GM18508 (cell line): ENCODE data around the gene SETD4.

Experiments
- ATAC-seq: cut with Tn5 transposase; IDR thresholded peaks from one replicate; pipeline ENCODE4 v1.9.1; 2021; ENCODE audit warnings: moderate number of reproducible peaks; ENCODE audit not compliant: insufficient read depth, unreplicated experiment

SETD4 gene

DNA sequence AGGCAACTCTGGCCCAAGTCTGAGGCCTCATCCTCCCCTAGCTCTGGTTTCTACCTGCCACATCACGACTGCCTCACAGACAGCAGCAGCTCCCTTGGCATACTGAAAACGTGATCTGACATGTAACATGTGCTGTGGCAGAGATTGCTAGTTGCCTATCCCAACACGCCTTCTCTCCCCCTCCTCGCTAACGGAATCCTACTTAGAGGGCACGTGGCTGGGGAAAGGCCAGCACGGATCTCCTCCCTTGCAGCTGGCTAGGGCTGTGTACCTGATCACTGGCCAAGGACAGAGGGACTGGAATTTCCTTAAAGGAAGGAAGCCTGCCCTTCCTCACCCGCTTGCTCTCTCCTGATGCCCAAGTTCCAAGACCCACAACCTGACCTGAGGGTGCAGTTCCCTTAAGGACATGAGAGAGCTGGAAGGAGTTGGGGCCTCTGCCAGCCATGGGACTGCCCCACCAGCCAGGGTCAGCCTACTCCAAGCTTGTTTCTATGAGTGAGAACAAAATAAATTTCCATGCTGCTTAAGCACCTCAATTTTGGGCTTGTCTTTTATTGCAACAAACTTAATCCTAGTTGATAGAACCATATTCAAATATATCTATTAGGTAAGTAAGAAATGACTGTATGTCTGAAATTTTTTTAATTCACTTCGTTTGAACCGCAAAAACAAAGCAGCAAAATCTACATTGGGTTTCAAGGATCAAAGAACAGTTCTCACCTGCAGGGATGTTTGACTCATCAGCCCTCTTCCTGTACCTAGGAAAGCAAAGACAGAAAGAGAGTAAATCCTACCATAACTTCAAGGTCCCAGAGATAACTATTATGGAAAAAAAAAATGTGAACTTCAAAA, 7.2 kb downstream of the SETD4 start:
- ATAC-seq = no peak

DNA sequence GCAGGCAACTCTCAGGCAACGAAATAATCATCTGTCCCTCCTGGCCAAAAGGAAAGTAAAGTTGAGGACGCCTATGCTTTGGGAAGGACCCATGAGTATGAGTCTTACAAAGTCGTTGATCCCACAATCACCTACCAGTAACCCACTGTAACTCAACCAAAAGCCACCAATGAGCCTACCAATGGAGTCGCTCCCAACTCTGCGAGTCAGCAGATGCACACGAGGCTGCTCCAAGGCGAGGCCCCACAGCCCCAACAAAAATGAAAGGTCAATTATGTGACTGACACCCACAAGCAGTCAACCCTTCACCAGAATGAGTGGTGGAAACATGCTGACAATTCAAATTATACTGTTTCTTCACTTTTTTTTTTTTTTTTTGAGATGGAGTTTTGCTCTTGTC, 12.0 kb downstream of the SETD4 start:
- ATAC-seq = no peak

GRCh38 chr21:36047139-36047538, 13.2 kb downstream of the SETD4 start:
- no peak for ATAC-seq

DNA sequence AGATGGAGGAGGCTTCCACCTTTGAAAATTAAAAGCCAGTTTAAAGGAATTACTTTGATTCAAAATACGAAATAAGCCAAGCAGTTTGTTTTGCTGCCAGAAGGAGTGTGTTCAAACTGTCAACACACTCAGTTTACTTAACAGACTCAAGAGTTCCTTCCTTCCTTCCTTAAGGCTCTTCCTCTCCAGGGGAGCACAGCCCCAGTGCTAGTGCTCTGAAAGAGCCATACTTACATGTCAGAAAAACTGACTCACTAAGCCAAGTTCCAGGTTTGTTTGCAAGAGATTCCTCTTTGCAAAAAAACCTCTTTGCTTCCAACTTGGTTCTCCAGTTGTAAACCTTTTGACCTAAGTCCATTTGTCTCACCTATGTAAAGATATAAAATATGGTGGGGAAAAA, 14.3 kb downstream of the SETD4 start:
- ATAC-seq = no peak

GRCh38 chr21:36044056-36044455, 16.3 kb downstream of the SETD4 start:
- ATAC-seq = no peak

- no peak for ATAC-seq
Observed at GRCh38 chr21:36041910-36042309, 18.4 kb downstream of the SETD4 start.

GRCh38 chr21:36040389-36040788, 19.9 kb downstream of the SETD4 start:
- no peak for ATAC-seq

DNA sequence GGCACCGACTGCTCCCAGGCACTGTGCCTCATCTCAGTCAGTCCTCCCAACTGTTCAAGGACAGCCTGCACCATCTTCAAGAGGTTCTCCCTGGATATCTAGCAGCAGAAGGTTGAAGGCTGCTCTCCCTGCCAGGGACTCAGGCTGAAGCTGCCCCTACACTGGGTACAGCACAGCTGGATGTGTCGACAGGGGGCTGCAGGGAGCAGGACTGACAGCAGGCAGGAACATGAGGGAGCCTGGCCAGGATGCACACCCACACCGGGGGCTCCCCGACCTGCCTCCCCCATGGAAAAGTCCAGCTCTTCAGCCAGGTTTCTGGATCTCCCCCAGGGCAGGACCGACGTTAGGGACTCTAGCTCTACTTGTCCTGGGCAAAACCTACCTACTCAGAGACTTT, 20.5 kb downstream of the SETD4 start:
- ATAC-seq = no peak

DNA sequence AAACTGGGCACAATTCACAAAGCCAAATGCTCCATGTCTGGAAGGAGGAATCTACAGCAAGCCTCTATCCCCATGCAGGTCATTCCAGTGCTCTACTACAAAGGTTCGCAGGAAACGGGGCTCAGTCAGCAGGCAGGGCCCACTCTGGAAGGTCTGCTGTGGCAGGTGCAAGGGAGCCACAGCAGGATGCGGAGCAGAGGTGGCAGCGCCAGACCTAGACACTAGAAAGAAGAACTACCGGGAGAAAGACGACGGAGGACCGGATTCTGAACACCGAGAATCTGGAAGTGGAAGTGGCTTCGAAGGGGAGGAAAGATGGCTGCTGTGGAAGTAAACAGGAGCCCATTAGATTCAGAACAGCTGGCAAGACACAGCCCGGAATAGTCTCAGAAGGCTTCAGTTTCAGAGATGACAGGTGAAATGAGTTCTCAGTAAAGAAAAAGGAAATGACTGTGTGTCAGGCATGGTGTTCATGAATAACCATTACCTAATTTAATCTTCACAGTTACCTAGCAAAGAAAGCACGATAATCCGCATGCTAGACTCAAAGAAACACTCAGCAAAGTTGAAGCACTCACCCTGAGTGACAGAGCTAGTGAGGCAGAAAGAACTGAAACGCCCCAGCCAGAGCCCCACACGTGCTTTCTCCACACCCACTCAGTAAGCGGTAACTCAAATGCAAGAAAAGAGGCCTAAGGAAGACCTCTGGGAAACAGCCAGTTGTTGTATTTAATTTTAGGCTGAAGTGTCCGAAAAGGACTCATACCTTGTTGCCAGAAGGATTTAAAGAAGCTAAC, 21.4 kb downstream of the SETD4 start:
- ATAC-seq = no peak

DNA sequence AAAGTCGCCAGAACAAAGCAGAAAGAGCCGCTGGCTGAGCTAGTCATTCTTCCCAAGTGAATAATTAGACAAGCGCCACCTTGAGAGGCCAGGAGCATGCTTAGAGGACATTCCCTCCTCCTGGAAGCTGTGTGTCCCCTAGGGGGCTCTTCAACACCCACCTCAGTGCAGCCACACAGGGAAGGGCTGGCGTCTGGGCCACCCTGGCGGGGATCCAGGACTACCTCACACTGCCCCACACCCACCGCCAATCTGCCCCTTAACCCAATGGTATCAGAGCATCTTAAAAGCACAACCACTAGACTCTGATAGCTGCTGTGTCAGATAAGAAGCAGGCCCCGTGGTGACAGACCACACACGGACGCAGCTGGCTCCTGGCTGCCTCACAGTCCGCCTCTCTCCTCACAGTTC, 24.9 kb downstream of the SETD4 start:
- ATAC-seq = no peak

DNA sequence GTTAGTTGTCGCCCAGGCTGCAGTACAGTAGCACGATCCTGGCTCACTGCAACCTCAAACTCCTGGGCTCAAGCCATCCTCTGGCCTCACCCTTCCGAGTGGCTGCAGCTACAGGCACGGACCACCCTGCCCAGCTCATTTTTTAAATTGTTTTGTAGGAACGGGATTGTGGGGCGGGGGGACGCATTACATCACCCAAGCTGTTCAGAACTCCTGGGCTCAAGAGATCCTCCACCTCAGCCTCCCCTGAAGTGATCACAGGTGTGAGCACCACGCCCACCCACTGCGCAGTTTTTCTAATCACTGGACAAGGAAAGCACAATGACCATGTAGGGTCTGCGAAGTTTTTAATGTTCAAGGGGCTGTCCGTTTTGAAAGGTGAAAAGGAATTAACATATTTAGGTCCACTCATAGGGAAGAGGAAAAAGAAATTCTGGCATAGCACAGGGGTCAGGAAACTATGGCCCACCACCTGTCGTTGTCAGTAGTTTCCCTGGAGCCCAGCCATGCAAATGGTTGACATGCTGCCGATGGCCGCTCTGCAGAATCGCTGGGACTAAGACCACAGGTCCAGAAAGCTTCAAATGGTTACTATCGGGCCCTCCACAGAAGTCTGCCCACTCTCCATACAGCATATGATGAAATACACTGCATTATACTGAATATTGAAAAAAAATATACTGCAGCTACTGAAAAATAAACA, 26.0 kb downstream of the SETD4 start:
- no peak for ATAC-seq

GRCh38 chr21:36032647-36033406, 27.5 kb downstream of the SETD4 start:
- ATAC-seq = no peak

DNA sequence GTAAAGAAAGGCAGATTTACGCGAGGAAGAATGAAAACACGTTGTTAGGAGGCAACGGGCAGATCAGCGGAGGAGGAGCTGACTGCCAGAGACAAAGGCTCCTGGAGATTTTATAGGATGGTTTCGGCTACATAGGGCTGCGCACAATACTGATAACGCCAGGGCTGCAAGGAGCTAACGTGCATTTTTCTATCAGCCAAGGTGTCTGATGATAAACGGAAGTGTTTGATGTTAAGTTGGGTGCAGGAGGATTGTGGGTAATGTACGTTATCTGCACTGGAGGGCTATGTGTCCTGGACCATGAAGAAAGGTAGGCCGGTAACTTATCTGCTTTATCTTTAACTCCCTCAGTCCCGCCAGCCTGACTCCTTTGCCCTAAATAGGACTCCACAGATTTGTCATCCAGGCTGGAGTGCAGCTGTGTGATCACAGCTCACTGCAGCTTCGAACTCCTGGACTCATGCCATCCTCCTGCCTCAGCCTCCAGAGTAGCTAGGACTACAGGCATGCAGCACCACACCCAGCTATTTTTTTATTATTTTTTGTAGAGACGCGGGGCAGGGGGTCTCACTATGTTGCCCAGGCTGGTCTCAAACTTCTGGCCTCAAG, 29.6 kb downstream of the SETD4 start:
- ATAC-seq = no peak

- ATAC-seq = no peak
Observed at GRCh38 chr21:36029309-36029708, 31.0 kb downstream of the SETD4 start.

DNA sequence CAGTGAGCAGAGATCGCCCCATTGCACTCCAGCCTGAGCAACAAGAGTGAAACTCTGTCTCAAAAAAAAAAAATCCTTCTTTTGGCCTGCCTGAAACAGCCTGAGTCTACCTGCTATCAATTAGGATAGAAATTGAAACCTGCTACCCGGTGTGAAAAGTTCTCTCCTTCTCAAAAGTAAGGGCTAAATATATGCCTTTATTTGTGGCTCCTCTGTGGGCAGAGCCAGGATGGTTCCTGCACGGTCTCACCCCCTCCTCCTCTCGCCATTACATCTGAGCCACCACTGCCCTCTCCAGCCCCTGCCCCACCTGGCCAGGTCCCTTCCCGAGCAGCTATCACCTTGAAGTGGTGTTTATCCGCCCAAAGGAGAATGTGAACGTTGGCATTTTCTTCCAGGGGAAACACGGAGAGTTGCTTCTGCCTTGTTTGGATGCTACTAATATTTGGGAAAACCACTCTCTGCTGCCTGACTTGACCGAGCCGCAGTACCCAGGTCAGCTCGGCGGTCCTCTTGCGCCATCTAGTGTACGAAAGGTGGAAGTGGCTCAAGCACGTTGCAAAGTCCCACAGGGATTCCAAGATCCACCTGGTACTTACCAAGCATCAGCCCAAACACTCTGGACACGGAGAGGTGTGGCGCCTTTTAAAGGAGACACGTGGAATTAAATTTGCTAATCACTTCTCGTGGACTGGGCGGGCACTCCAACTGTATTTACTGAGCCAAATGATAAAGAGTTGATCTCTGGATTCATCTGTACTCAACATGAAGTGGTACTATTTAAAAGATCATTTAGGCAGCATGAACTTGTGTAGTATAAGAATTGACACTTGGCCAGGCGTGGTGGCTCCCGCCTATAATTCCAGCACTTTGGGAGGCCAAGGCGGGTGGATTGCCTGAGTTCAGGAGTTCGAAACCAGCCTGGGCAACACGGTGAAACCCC, 31.9 kb downstream of the SETD4 start:
- peak; percentile 58 for ATAC-seq

DNA sequence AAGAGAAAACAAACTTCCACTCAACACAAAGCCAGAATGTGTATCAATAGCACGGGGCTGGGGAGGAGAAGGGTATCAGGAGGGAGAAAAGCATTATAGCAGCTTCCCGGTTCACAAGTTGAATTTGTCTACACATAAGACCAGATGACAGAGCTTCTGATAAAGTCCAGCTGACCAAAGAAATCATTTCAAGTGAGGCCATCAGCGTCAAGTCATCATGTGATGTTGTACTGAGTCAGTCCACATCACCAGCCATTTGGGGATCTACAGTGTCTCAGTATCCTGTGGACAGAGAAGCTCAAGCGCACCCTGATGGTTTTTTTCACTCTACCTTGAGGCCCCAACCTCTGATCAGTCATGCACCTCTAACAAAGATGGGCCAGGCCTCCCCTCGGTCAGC, 33.0 kb downstream of the SETD4 start:
- no peak for ATAC-seq

DNA sequence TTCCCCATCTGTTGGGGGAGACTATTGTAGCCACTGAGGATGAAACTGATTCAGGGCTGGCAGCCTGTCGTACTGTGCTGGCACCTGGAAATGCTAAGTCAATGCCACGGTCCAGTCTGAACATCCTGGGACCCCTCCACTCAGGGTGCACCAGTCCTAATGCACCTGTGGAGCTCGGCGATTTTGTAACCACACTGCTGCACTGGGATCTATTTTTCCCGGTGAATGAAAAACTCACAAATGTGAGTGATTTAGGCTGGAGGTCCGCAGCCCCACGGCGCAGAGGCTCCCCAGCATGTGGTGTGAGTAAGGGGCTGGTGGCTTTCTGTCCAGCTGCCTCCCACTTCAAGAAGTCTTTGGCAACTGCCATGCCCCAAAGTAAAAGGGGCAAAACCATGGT, 35.5 kb downstream of the SETD4 start:
- ATAC-seq = no peak

DNA sequence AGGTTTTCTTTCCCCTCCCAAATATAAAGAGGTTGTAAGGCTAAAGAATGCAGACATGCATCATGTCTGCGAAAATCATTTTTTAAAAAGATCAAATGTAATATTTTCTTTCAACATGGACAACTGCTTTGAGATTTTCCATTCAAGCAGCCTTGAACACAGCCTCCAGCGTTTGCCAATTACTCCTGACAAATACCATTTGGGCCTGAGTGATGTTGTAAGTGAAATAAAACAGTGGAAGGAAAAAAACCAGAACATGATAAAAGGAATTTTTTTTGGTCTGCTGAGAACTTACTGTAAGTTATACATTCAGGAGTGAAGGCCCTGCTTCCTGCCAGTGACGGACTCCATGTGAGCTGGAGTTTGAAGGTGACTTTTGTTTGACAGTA, 37.2 kb downstream of the SETD4 start:
- no peak for ATAC-seq
